HepG2 (cell line): ENCODE results near the gene ZFP36L2. TPM values are rescaled to one million over a fixed set of nuclear protein-coding genes. Genes with fewer than 3 reads are reported as not detected.

Experiments
- CEBPB ChIP-seq: IDR thresholded peaks from 2 replicates; pipeline ENCODE4 v1.6.1; 2011; ENCODE audit warnings: low read depth, low read length, improper control_type of control experiment, borderline replicate concordance
- CHD2 ChIP-seq: IDR thresholded peaks from 2 replicates; pipeline ENCODE4 v1.6.1; 2011; ENCODE audit warnings: low read depth, low read length, improper control_type of control experiment
- CREBL2 ChIP-seq: sonication (generic); formaldehyde crosslinking; IDR thresholded peaks from 2 replicates; pipeline ENCODE4 v1.8.1; 2023; ENCODE audit warnings: missing genetic modification reagents, mild to moderate bottlenecking, borderline replicate concordance
- DNMT1 ChIP-seq: sonication (generic); formaldehyde crosslinking; IDR thresholded peaks from 2 replicates; pipeline ENCODE4 v1.5.1; 2020; ENCODE audit warnings: mild to moderate bottlenecking, missing genetic modification reagents
- IRF1 ChIP-seq: sonication (generic); formaldehyde crosslinking; IDR thresholded peaks from 2 replicates; pipeline ENCODE4 v1.4.0; 2020; ENCODE audit warnings: low read depth, mild to moderate bottlenecking, missing genetic modification reagents
- MBD4 ChIP-seq: IDR thresholded peaks from 2 replicates; pipeline ENCODE4 v1.6.1; 2012; ENCODE audit warnings: low read length, inconsistent platforms, borderline replicate concordance
- POGZ ChIP-seq: sonication (generic); formaldehyde crosslinking; IDR thresholded peaks from 2 replicates; pipeline ENCODE4 v1.4.0; 2020; ENCODE audit warnings: mild to moderate bottlenecking, missing genetic modification reagents
- RNF219 ChIP-seq: sonication (generic); formaldehyde crosslinking; IDR thresholded peaks from 2 replicates; pipeline ENCODE4 v1.5.0; 2020; ENCODE audit warnings: mild to moderate bottlenecking, missing genetic modification reagents
- TEAD2 ChIP-seq: sonication (generic); formaldehyde crosslinking; IDR thresholded peaks from 2 replicates; pipeline ENCODE4 v1.9.0; 2021; ENCODE audit warnings: missing genetic modification reagents
- ZBTB14 ChIP-seq: sonication (generic); formaldehyde crosslinking; IDR thresholded peaks from 2 replicates; pipeline ENCODE4 v1.4.0; 2020; ENCODE audit warnings: missing genetic modification reagents
- ZBTB49 ChIP-seq: sonication (generic); formaldehyde crosslinking; IDR thresholded peaks from 2 replicates; pipeline ENCODE4 v1.4.0; 2020; ENCODE audit warnings: missing genetic modification reagents, borderline replicate concordance
- ZFP1 ChIP-seq: IDR thresholded peaks from 2 replicates; pipeline ENCODE4 v1.6.1; 2016
- ZNF280D ChIP-seq: sonication (generic); formaldehyde crosslinking; IDR thresholded peaks from 2 replicates; pipeline ENCODE4 v1.5.1; 2020; ENCODE audit warnings: mild to moderate bottlenecking, missing genetic modification reagents
- ZNF34 ChIP-seq: sonication (generic); formaldehyde crosslinking; IDR thresholded peaks from 2 replicates; pipeline ENCODE4 v1.4.0; 2020; ENCODE audit warnings: mild to moderate bottlenecking, missing genetic modification reagents, borderline replicate concordance
- ZNF678 ChIP-seq: sonication (generic); formaldehyde crosslinking; IDR thresholded peaks from 2 replicates; pipeline ENCODE4 v1.4.0; 2020; ENCODE audit warnings: mild to moderate bottlenecking, missing genetic modification reagents
- polyA plus RNA-seq, 8 experiments: library from polyadenylated mRNA; depleted of rRNA in 3 of 8; stranded (reverse) in 7 of 8; unstranded in 1 of 8; fragments of >200 nt; fragmentation: Illumina TruSeq in 4 of 8; extraction: Trizol in 4 of 8; gene quantifications; 2 replicates each; pipeline versions ENCODE4 v1.2.1 to v1.2.3, GENCODE V29; 2011 to 2016; ENCODE audit warnings: low read depth in 4 of 8, missing spikeins in 1 of 8, mixed read lengths in 1 of 8; ENCODE audit not compliant: insufficient read depth in 1 of 8
- total RNA-seq, 5 experiments: library from RNA; depleted of rRNA; stranded (reverse); fragments of >200 nt; fragmentation: Illumina TruSeq; extraction: Trizol; gene quantifications; 2 replicates each; pipeline ENCODE4 v1.2.3, GENCODE V29; 2016; ENCODE audit warnings: low read depth in 1 of 5

The ZFP36L2 gene
- total and polyA plus RNA-seq, 2 of the 13 experiments (the other 11 are each of a cell fraction or from before 2014, with no cell fraction given), result 11.2 to 21.8 TPM

GRCh38 chr2:43226955-43227829 lies 786 bp upstream of the ZFP36L2 start (continued):
- TF ChIP-seq IRF1 (CRISPR knock-in tag), result no peak
- TF ChIP-seq TEAD2 (CRISPR knock-in tag), result no peak; the same call in 1 of the 2 replicates
- peak; percentile 45 for TF ChIP-seq ZFP1
- no peak for TF ChIP-seq ZNF280D (CRISPR knock-in tag)
- TF ChIP-seq ZBTB14, result peak; percentile 6; the same call in 1 of the 2 replicates
- peak; percentile 39 for TF ChIP-seq ZNF34 (CRISPR knock-in tag)
- 0 out of 2 replicates have a peak, but pooled peaks have one; percentile 17 for TF ChIP-seq ZBTB49 (CRISPR knock-in tag)
- peak; percentile 89; the same call in 1 of the 2 replicates for TF ChIP-seq CREBL2 (CRISPR knock-in tag)
- no peak for TF ChIP-seq RNF219 (CRISPR knock-in tag)
- TF ChIP-seq CEBPB, result peak; percentile 83
- TF ChIP-seq MBD4, result no peak
- TF ChIP-seq ZNF678 (CRISPR knock-in tag), result peak; percentile 28
- 0 out of 2 replicates have a peak, but pooled peaks have one; percentile 38 for TF ChIP-seq POGZ (CRISPR knock-in tag)
- peak; percentile 79; the same call in 1 of the 2 replicates for TF ChIP-seq DNMT1 (CRISPR knock-in tag)
- TF ChIP-seq CHD2, result no peak; the same call in 1 of the 2 replicates
